Neural progenitor cell (in vitro differentiated cells): ENCODE results near the gene PCDHA13. TPM values are rescaled to one million over a fixed set of nuclear protein-coding genes. Genes with fewer than 3 reads are reported as not detected.

Experiments used
- DNase-seq: peaks from one replicate; pipeline ENCODE4 v3.0.0-alpha.2; 2016; ENCODE audit warnings: low spot score
- H2AFZ ChIP-seq: fragments of 200-600 bp; sonication (generic); replicated peaks from 2 replicates; pipeline ENCODE4 v1.6.1; 2016; ENCODE audit warnings: antibody characterized with exemption
- H3F3A ChIP-seq: fragments of 200-600 bp; sonication (generic); 2 replicates; pipeline ENCODE4 v1.6.1; 2016; ENCODE audit warnings: antibody characterized with exemption, low read depth
- H3K27ac ChIP-seq: fragments of 200-600 bp; sonication (generic); 2 replicates; pipeline ENCODE4 v1.5.1; 2016; ENCODE audit warnings: mild to moderate bottlenecking
- H3K27me3 ChIP-seq: fragments of 200-600 bp; sonication (generic); 2 replicates; pipeline ENCODE4 v1.6.1; 2016; ENCODE audit warnings: mild to moderate bottlenecking, moderate library complexity
- H3K36me3 ChIP-seq: fragments of 200-600 bp; sonication (generic); 2 replicates; pipeline ENCODE4 v1.5.1; 2016
- H3K4me1 ChIP-seq: fragments of 200-600 bp; sonication (generic); 2 replicates; pipeline ENCODE4 v1.6.1; 2016; ENCODE audit warnings: mixed run types
- H3K4me2 ChIP-seq: fragments of 200-600 bp; sonication (generic); 2 replicates; pipeline ENCODE4 v1.6.1; 2016
- H3K4me3 ChIP-seq: fragments of 200-600 bp; sonication (generic); 2 replicates; pipeline ENCODE4 v1.5.1; 2016
- H3K79me2 ChIP-seq: fragments of 200-600 bp; sonication (generic); 2 replicates; pipeline ENCODE4 v1.6.1; 2016; ENCODE audit warnings: low read depth
- H3K9ac ChIP-seq: fragments of 200-600 bp; sonication (generic); 2 replicates; pipeline ENCODE4 v1.6.1; 2016
- H3K9me3 ChIP-seq: fragments of 200-600 bp; sonication (generic); 2 replicates; pipeline ENCODE4 v1.5.1; 2016; ENCODE audit warnings: low read depth
- H4K20me1 ChIP-seq: fragments of 200-600 bp; sonication (generic); 2 replicates; pipeline ENCODE4 v1.6.1; 2016; ENCODE audit warnings: low read depth
- H3K27ac Mint-ChIP-seq: 3 replicates; pipeline ENCODE4 v1.8.0; 2021; ENCODE audit warnings: mixed read lengths
- H3K27me3 Mint-ChIP-seq: 2 replicates; pipeline ENCODE4 v1.8.0; 2022; ENCODE audit warnings: low read depth, mild to moderate bottlenecking, inconsistent platforms, moderate library complexity, mixed read lengths; ENCODE audit not compliant: insufficient read depth
- H3K36me3 Mint-ChIP-seq: 3 replicates; pipeline ENCODE4 v1.8.0; 2021; ENCODE audit warnings: mixed read lengths
- H3K4me1 Mint-ChIP-seq: 3 replicates; pipeline ENCODE4 v1.8.0; 2021; ENCODE audit warnings: mixed read lengths
- H3K4me3 Mint-ChIP-seq: 3 replicates; pipeline ENCODE4 v1.8.0; 2021; ENCODE audit warnings: mild to moderate bottlenecking, moderate library complexity, mixed read lengths
- H3K9me3 Mint-ChIP-seq: 3 replicates; pipeline ENCODE4 v1.8.0; 2020; ENCODE audit warnings: mixed read lengths
- CTCF ChIP-seq: fragments of 200-600 bp; sonication (generic); IDR thresholded peaks from 2 replicates; pipeline ENCODE4 v1.5.1; 2017; ENCODE audit warnings: antibody characterized with exemption, mild to moderate bottlenecking
- EZH2 ChIP-seq: fragments of 200-600 bp; sonication (generic); IDR thresholded peaks from 2 replicates; pipeline ENCODE4 v1.6.1; 2017; ENCODE audit warnings: antibody characterized with exemption, mild to moderate bottlenecking, moderate library complexity
- EZH2phosphoT487 ChIP-seq: fragments of 200-600 bp; sonication (generic); IDR thresholded peaks from 2 replicates; pipeline ENCODE4 v1.6.1; 2017; ENCODE audit warnings: antibody characterized with exemption
- total RNA-seq: library from RNA; depleted of rRNA; stranded (reverse); fragments of >200 nt; gene quantifications from 2 replicates; pipeline ENCODE4 v1.2.3, GENCODE V29; 2015; ENCODE audit warnings: low replicate concordance

PCDHA13 gene
- total RNA-seq, 1 donor from 2014 or later = 2.3 TPM

GRCh38 chr5:140926443-140927227 lies 44.7 kb downstream of the PCDHA13 start:
- Histone ChIP-seq H3K9me3 (no peaks in the 10 kb centered on the region), H3K4me2 (peak overlapping the region; percentile 89), H3K36me3 (no peaks in the 10 kb centered on the region), H3K27ac (no peak overlapping the region), H3K27me3 (peaks cover 58% of the 10 kb centered on the region), H3K9ac (no peak overlapping the region), H3F3A (peaks cover 20% of the 10 kb centered on the region), H3K4me3 (peak overlapping the region; percentile 67), H3K4me1 (no peaks in the 10 kb centered on the region), H2AFZ (peak overlapping the region; percentile 80), H4K20me1 (peaks cover 45% of the 10 kb centered on the region), H3K79me2 (no peaks in the 10 kb centered on the region)
- Mint-ChIP-seq H3K27me3 (peaks cover 13% of the 10 kb centered on the region), H3K9me3 (no peaks in the 10 kb centered on the region), H3K36me3 (peaks cover 2% of the 10 kb centered on the region), H3K4me1 (peaks cover 5% of the 10 kb centered on the region), H3K27ac (no peak overlapping the region), H3K4me3 (peak overlapping the region; percentile 88)
- TF ChIP-seq EZH2 (peak; percentile 52), EZH2phosphoT487 (peak; percentile 49), CTCF (peak; percentile 85)
- peak; percentile 98 for DNase-seq

- Mint-ChIP-seq H3K9me3 (no peaks in the 10 kb centered on the region), H3K4me1 (peaks cover 5% of the 10 kb centered on the region), H3K4me3 (peak overlapping the region; percentile 88), H3K27ac (no peak overlapping the region), H3K36me3 (peaks cover 2% of the 10 kb centered on the region), H3K27me3 (peaks cover 13% of the 10 kb centered on the region)
- peak; percentile 45 for DNase-seq
- H2AFZ ChIP-seq = peak overlapping the region; percentile 30
- peak overlapping the region; percentile 89 for H3K4me2 ChIP-seq
- H3F3A ChIP-seq = peaks cover 20% of the 10 kb centered on the region
- no peak overlapping the region for H3K27ac ChIP-seq
- H3K4me1 ChIP-seq = no peaks in the 10 kb centered on the region
- peaks cover 58% of the 10 kb centered on the region for H3K27me3 ChIP-seq
- peak overlapping the region; percentile 67 for H3K4me3 ChIP-seq
- peaks cover 43% of the 10 kb centered on the region for H4K20me1 ChIP-seq
- H3K36me3 ChIP-seq = no peaks in the 10 kb centered on the region
- H3K79me2 ChIP-seq = no peaks in the 10 kb centered on the region
- TF ChIP-seq EZH2 (peak; percentile 41), CTCF (no peak)
- no peaks in the 10 kb centered on the region for H3K9me3 ChIP-seq
- H3K9ac ChIP-seq = no peak overlapping the region
Measured at GRCh38 chr5:140927228-140927573, 45.3 kb downstream of the PCDHA13 start.

Other genes starting within 250 kb of the PCDHA13 start
- not detected in 2 replicates for gene CD14, start 248.9 kb upstream of the PCDHA13 start, total RNA-seq
- 17.8 and 106 TPM in 2 replicates for gene TMCO6, start 242.7 kb upstream of the PCDHA13 start, total RNA-seq
- 53.8 and 59.4 TPM in 2 replicates for gene NDUFA2, start 234.5 kb upstream of the PCDHA13 start, total RNA-seq
- gene IK, start 234.3 kb upstream of the PCDHA13 start, total RNA-seq = 97.0 and 131 TPM in 2 replicates
- gene WDR55, start 217.2 kb upstream of the PCDHA13 start, total RNA-seq = 6.9 and 15.1 TPM in 2 replicates
- 0.37 and 1.1 TPM in 2 replicates for gene DND1, start 208.5 kb upstream of the PCDHA13 start, total RNA-seq
- 44.9 and 45.7 TPM in 2 replicates for gene HARS1, start 190.8 kb upstream of the PCDHA13 start, total RNA-seq
- gene HARS2, start 190.7 kb upstream of the PCDHA13 start, total RNA-seq = 30.6 and 34.1 TPM in 2 replicates
- 62.2 and 71.5 TPM in 2 replicates for gene ZMAT2, start 181.7 kb upstream of the PCDHA13 start, total RNA-seq
- gene PCDHA1, start 96.0 kb upstream of the PCDHA13 start, total RNA-seq = 0.19 and 0.24 TPM in 2 replicates
- gene PCDHA2, start 87.3 kb upstream of the PCDHA13 start, total RNA-seq = 3.7 and 5.9 TPM in 2 replicates
- gene PCDHA3, start 81.1 kb upstream of the PCDHA13 start, total RNA-seq = 2.8 and 4.0 TPM in 2 replicates
- 9.7 and 13.7 TPM in 2 replicates for gene PCDHA4, start 75.1 kb upstream of the PCDHA13 start, total RNA-seq
- gene PCDHA5, start 60.5 kb upstream of the PCDHA13 start, total RNA-seq = 2.4 and 2.7 TPM in 2 replicates
- gene PCDHA6, start 54.2 kb upstream of the PCDHA13 start, total RNA-seq = 2.0 and 2.8 TPM in 2 replicates
- 0.36 and 2.7 TPM in 2 replicates for gene PCDHA7, start 47.9 kb upstream of the PCDHA13 start, total RNA-seq
- gene PCDHA8, start 40.9 kb upstream of the PCDHA13 start, total RNA-seq = 0.90 and 1.6 TPM in 2 replicates
- gene PCDHA9, start 33.7 kb upstream of the PCDHA13 start, total RNA-seq = 2.0 TPM in 2 replicates
- gene PCDHA10, start 26.2 kb upstream of the PCDHA13 start, total RNA-seq = 8.0 and 11.7 TPM in 2 replicates
- gene PCDHA11, start 13.2 kb upstream of the PCDHA13 start, total RNA-seq = 5.4 and 6.3 TPM in 2 replicates
- gene PCDHA12, start 6.8 kb upstream of the PCDHA13 start, total RNA-seq = 3.4 and 5.9 TPM in 2 replicates
- 2.9 and 5.9 TPM in 2 replicates for gene PCDHAC1, start 44.2 kb downstream of the PCDHA13 start, total RNA-seq
- 1.9 and 2.5 TPM in 2 replicates for gene PCDHAC2, start 84.4 kb downstream of the PCDHA13 start, total RNA-seq
- 0.03 and 0.07 TPM in 2 replicates for gene PCDHB1, start 169.2 kb downstream of the PCDHA13 start, total RNA-seq
- gene PCDHB2, start 212.5 kb downstream of the PCDHA13 start, total RNA-seq = 34.2 and 48.4 TPM in 2 replicates
- gene PCDHB3, start 218.3 kb downstream of the PCDHA13 start, total RNA-seq = 5.6 and 6.7 TPM in 2 replicates
- gene PCDHB4, start 239.7 kb downstream of the PCDHA13 start, total RNA-seq = 1.9 and 2.3 TPM in 2 replicates